H1 (cell line): Measurements from ENCODE around the gene DUOXA1.
"Not testable (repeated sequence)": the region's sequence is repeated elsewhere in the genome, so short reads cannot be mapped to it uniquely, and the experiment has no call there.

Source experiments
- ASH2L ChIP-seq: fragments of 200-600, 300-600 bp; sonication (generic); IDR thresholded peaks from one replicate; pipeline ENCODE4 v1.7.1; 2017; ENCODE audit warnings: low read length
- CEBPB ChIP-seq: IDR thresholded peaks from 2 replicates; pipeline ENCODE4 v1.6.1; 2012; ENCODE audit warnings: low read depth, low read length
- EP300 ChIP-seq, 2 experiments: IDR thresholded peaks; 1 replicate in 1 of 2; 2 replicates in 1 of 2; pipeline ENCODE4 v1.6.1; 2011 to 2012; ENCODE audit warnings: low read depth in 2 of 2, low read length in 2 of 2, mild to moderate bottlenecking in 2 of 2, borderline replicate concordance in 1 of 2, inconsistent platforms in 1 of 2, moderate library complexity in 1 of 2
- JUND ChIP-seq: IDR thresholded peaks from 2 replicates; pipeline ENCODE4 v1.6.1; 2011; ENCODE audit warnings: mild to moderate bottlenecking, improper control_type of control experiment, low read length
- KDM4A ChIP-seq: IDR thresholded peaks from one replicate; pipeline ENCODE4 v1.7.1; 2012; ENCODE audit warnings: low read depth, mild to moderate bottlenecking, moderate library complexity, low read length, inconsistent platforms; ENCODE audit not compliant: severe bottlenecking
- POLR2A ChIP-seq, 2 experiments: IDR thresholded peaks; 1 replicate in 1 of 2; 2 replicates in 1 of 2; pipeline ENCODE4 v1.6.1; 2011; ENCODE audit warnings: low read depth in 2 of 2, low read length in 2 of 2, mild to moderate bottlenecking in 2 of 2; ENCODE audit errors: control extremely low read depth in 1 of 2
- TAF1 ChIP-seq: IDR thresholded peaks from 2 replicates; pipeline ENCODE4 v1.6.1; 2011; ENCODE audit warnings: mild to moderate bottlenecking, low read depth, low read length
- TBP ChIP-seq: IDR thresholded peaks from 2 replicates; pipeline ENCODE4 v1.6.1; 2011; ENCODE audit warnings: low read depth, low read length, improper control_type of control experiment
- TF ChIP-seq, protein P1 (sequence below), 3 experiments: IDR thresholded peaks; 1 replicate in 2 of 3; 2 replicates in 1 of 3; pipeline versions ENCODE4 v1.5.1 to v1.6.1; 2011; ENCODE audit warnings: low read length in 3 of 3, mild to moderate bottlenecking in 3 of 3, inconsistent platforms in 2 of 3, low read depth in 1 of 3, moderate library complexity in 1 of 3; ENCODE audit not compliant: insufficient read depth in 1 of 3; ENCODE audit errors: control extremely low read depth in 1 of 3
- TF ChIP-seq, protein P2 (sequence below): IDR thresholded peaks from 2 replicates; pipeline ENCODE4 v1.6.1; 2012; ENCODE audit warnings: inconsistent platforms
- TF ChIP-seq, protein P3 (sequence below): IDR thresholded peaks from 2 replicates; pipeline ENCODE4 v1.6.1; 2011; ENCODE audit warnings: low read length, improper control_type of control experiment
- TF ChIP-seq, protein P4 (sequence below): IDR thresholded peaks from 2 replicates; pipeline ENCODE4 v1.6.1; 2011; ENCODE audit warnings: low read depth, mild to moderate bottlenecking, low read length; ENCODE audit not compliant: insufficient read depth

DNA sequence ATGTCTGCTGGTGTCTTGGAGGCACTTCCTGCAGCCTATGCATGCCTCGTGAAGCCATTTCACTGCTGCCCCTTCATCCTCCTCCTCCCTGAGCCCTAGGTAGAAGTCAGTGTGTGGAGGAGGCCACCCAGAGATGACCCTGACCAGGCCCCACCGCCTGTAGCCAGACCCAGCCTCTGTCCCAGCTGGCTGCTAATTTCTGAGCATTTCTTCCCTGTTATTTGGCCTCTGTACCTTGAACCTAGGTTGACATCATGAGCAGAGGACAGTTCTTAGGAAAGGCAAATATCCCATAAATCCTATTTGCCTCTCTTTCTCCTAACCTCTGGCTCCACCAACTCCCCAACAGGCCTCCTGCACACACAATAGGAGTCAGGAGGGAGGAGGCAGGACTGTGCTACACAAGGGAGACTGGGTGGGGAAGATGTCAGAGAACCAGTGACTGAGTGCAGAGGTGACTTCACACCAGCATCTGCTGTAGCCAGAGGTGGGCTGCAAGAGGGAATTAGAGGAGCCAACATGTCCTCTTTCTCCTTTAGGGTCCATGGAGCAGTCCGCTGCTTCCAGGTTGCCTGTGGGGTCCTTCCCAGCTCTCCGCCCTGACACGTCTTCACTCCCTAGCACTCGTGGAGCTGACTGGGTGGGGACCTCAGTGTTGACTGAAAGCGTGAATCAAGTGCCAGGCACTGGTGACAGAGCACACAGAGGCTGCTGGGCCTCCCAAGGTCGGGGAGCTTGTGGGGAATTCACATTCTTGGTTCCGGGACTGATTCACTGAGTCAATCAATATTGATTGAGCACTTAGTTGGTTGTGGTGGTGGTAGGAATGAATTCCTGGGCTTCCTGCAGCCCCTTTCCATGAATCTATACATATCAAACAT is 54.0 kb downstream of the DUOXA1 start:
- TF ChIP-seq, protein P1, sequence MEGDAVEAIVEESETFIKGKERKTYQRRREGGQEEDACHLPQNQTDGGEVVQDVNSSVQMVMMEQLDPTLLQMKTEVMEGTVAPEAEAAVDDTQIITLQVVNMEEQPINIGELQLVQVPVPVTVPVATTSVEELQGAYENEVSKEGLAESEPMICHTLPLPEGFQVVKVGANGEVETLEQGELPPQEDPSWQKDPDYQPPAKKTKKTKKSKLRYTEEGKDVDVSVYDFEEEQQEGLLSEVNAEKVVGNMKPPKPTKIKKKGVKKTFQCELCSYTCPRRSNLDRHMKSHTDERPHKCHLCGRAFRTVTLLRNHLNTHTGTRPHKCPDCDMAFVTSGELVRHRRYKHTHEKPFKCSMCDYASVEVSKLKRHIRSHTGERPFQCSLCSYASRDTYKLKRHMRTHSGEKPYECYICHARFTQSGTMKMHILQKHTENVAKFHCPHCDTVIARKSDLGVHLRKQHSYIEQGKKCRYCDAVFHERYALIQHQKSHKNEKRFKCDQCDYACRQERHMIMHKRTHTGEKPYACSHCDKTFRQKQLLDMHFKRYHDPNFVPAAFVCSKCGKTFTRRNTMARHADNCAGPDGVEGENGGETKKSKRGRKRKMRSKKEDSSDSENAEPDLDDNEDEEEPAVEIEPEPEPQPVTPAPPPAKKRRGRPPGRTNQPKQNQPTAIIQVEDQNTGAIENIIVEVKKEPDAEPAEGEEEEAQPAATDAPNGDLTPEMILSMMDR (IDR thresholded peaks at IDR 0.05; ENCODE audit: control extremely low read depth in 1 of 3, insufficient read depth in 1 of 3, low read depth in 1 of 3, low read length in 3 of 3) = not testable (repeated sequence)
- not testable (repeated sequence) for TF ChIP-seq TBP; JUND; CEBPB; ASH2L; KDM4A; EP300 (IDR thresholded peaks at IDR 0.05; ENCODE audit: borderline replicate concordance in 1 of 2, low read depth in 2 of 2, low read length in 2 of 2); POLR2A (IDR thresholded peaks at IDR 0.05; ENCODE audit: control extremely low read depth in 1 of 2, low read depth in 2 of 2, low read length in 2 of 2); TAF1
- TF ChIP-seq, protein P2, sequence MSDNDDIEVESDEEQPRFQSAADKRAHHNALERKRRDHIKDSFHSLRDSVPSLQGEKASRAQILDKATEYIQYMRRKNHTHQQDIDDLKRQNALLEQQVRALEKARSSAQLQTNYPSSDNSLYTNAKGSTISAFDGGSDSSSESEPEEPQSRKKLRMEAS = not testable (repeated sequence)
- TF ChIP-seq, protein P3, sequence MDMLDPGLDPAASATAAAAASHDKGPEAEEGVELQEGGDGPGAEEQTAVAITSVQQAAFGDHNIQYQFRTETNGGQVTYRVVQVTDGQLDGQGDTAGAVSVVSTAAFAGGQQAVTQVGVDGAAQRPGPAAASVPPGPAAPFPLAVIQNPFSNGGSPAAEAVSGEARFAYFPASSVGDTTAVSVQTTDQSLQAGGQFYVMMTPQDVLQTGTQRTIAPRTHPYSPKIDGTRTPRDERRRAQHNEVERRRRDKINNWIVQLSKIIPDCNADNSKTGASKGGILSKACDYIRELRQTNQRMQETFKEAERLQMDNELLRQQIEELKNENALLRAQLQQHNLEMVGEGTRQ = not testable (repeated sequence)
- TF ChIP-seq, protein P4, sequence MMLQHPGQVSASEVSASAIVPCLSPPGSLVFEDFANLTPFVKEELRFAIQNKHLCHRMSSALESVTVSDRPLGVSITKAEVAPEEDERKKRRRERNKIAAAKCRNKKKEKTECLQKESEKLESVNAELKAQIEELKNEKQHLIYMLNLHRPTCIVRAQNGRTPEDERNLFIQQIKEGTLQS = not testable (repeated sequence)
